RWPE2 (cell line): ENCODE measurements around the gene GFRA4.
A peak's percentile ranks its signal among the peaks of the same experiment; 100 is the strongest.

Experiments
- ATAC-seq: fragments of 200-7000 bp; cut with Tn5 transposase; 3 replicates; pipeline ENCODE4 v1.9.1; 2021; ENCODE audit warnings: low read depth
- DNase-seq: peaks from one replicate; pipeline ENCODE4 v3.0.0-alpha.2; 2020; ENCODE audit warnings: low spot score
- H3K27ac ChIP-seq: fragments of 450-650 bp; 2 replicates; pipeline ENCODE4 v1.5.1; 2017; ENCODE audit warnings: mild to moderate bottlenecking; ENCODE audit not compliant: poor library complexity, severe bottlenecking
- H3K27me3 ChIP-seq: fragments of 250-450 bp; sonication (Bioruptor Pico); 2 replicates; pipeline ENCODE4 v1.5.1; 2021; ENCODE audit warnings: mild to moderate bottlenecking, moderate library complexity; ENCODE audit not compliant: insufficient read depth, poor library complexity, severe bottlenecking
- H3K36me3 ChIP-seq: fragments of 250-450 bp; sonication (Bioruptor Pico); 2 replicates; pipeline ENCODE4 v1.5.1; 2020; ENCODE audit warnings: low read depth, mild to moderate bottlenecking, moderate library complexity
- H3K4me1 ChIP-seq: fragments of 250-450 bp; sonication (Bioruptor Pico); 2 replicates; pipeline ENCODE4 v1.5.1; 2021; ENCODE audit warnings: mild to moderate bottlenecking, moderate library complexity; ENCODE audit not compliant: insufficient read depth, poor library complexity, severe bottlenecking
- H3K4me3 ChIP-seq: fragments of 250-450 bp; sonication (Bioruptor Pico); 2 replicates; pipeline ENCODE4 v1.5.1; 2021; ENCODE audit warnings: mild to moderate bottlenecking, moderate library complexity; ENCODE audit not compliant: severe bottlenecking
- H3K9me3 ChIP-seq: fragments of 250-450 bp; sonication (Bioruptor Pico); 2 replicates; pipeline ENCODE4 v1.5.1; 2021; ENCODE audit warnings: mild to moderate bottlenecking, moderate library complexity; ENCODE audit not compliant: severe bottlenecking
- TF ChIP-seq, protein P1 (sequence below): fragments of 450-650 bp; IDR thresholded peaks from one replicate; pipeline ENCODE4 v1.5.1; 2017; ENCODE audit warnings: mild to moderate bottlenecking, moderate library complexity; ENCODE audit not compliant: poor library complexity, severe bottlenecking

GFRA4 gene, protein sequence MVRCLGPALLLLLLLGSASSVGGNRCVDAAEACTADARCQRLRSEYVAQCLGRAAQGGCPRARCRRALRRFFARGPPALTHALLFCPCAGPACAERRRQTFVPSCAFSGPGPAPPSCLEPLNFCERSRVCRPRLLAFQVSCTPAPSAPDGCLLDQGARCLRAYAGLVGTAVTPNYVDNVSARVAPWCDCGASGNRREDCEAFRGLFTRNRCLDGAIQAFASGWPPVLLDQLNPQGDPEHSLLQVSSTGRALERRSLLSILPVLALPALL

DNA sequence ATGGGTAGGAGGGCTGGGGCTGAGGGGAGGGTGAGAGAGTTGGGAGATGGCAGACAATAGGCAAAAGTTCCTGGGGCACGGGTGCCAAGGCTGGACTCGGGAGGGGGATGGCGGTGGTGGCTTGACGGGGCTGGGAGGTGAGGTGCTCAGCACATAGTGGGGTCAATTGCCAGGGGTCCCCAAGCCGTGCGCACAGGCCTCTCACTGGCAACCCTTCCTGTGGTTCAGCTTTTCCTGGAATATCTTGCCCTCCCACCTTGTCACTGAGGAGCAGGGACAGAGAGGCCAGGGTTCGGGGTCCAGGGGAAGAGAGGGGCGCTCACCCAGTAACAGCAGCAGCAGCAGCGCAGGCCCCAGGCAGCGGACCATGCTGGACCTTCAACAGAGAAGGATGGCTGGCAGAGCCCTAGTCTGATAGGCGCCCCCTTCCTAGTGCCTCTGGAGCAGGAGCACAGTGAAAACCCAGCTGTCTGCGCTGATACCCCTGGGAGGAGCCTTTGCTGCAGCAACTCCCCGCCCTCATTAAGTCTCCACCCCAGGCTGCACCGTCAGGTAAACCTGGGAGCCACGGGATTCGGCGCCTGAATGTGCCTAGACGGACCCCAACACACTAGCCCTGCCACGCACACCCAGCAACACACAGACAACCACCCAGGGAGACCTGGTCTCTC, at the start of gene GFRA4:
Gene GFRA4 (minus strand): TSS at position 369 of the 671 bp plus-strand sequence. CDS start 0 bp downstream, at position 369.
- TF ChIP-seq, protein P1, sequence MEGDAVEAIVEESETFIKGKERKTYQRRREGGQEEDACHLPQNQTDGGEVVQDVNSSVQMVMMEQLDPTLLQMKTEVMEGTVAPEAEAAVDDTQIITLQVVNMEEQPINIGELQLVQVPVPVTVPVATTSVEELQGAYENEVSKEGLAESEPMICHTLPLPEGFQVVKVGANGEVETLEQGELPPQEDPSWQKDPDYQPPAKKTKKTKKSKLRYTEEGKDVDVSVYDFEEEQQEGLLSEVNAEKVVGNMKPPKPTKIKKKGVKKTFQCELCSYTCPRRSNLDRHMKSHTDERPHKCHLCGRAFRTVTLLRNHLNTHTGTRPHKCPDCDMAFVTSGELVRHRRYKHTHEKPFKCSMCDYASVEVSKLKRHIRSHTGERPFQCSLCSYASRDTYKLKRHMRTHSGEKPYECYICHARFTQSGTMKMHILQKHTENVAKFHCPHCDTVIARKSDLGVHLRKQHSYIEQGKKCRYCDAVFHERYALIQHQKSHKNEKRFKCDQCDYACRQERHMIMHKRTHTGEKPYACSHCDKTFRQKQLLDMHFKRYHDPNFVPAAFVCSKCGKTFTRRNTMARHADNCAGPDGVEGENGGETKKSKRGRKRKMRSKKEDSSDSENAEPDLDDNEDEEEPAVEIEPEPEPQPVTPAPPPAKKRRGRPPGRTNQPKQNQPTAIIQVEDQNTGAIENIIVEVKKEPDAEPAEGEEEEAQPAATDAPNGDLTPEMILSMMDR: no peak
- Histone ChIP-seq H3K36me3 (no peaks in the 10 kb centered on the region), H3K4me1 (no peaks in the 10 kb centered on the region), H3K27me3 (peaks cover 57% of the 10 kb centered on the region), H3K27ac (no peak within 1 kb of the TSS), H3K4me3 (no peak within 1 kb of the TSS), H3K9me3 (no peaks in the 10 kb centered on the region)
- DNase-seq (peak; percentile 63), ATAC-seq (no peak)

DNA sequence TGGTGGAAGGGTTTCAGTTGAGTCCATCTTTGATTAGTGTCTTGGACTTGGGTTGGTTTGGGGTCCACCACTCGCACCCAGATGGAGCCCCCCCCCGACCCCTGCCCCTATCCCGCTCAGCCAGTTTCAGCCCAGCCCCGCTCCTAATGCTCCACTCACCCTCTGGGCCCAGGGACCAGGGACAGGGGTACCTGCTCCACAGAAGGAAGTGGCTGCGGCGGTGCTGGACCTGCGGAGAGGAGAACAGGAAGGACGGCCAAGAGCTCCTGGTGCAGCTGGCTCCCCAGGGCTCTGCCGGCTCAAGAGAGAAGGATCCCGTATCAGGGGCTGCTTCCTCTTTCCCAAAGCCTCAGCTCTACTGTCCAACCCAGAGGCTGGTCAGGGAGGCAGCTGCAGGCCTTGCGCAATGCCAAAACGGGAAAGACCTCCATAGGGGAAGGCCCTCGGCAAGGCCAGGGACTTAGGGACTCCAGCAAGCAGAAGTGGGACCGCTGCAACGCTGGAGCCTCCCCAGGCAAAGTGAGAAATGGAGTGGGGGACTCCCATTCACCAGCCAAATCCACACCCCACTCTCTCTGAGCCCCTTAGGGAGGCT, 49.2 kb upstream of the GFRA4 start, which contains the start of gene SIGLEC1:
Gene SIGLEC1 (minus strand): TSS at position 322 of the 595 bp plus-strand sequence. CDS start 5,472 bp downstream, outside the sequence.
- Histone ChIP-seq H3K4me1 (no peaks in the 10 kb centered on the region), H3K9me3 (no peaks in the 10 kb centered on the region), H3K4me3 (no peak within 1 kb of the TSS), H3K36me3 (no peaks in the 10 kb centered on the region), H3K27ac (no peak within 1 kb of the TSS), H3K27me3 (no peaks in the 10 kb centered on the region)
- TF ChIP-seq, protein P1: no peak
- DNase-seq (no peak), ATAC-seq (no peak)

DNA sequence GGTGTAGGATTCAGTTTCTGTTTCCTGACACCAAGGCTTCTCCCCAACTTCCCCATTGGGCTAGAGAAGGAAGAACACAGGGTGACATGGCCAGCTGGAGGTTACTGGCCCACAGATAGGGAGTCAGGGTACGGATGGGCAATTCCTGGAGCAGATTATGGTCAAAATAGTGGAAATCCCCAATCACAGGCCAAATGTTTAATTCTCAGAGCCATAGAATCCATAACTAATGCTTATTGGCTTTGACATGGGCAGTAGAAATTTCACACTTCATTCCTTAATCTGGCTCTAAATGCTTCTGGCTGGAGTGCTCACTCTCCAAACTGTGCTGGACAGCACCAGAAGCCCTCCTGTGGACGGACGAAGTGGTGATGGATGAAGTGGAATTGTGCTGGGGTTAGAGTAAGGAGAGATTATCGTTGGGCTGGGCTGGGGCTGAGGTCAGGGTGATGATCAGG, 48.3 kb upstream of the GFRA4 start:
- DNase-seq: no peak
- ATAC-seq: no peak
- no peaks in the 10 kb centered on the region for H3K36me3 ChIP-seq
- no peaks in the 10 kb centered on the region for H3K4me1 ChIP-seq
- no peaks in the 10 kb centered on the region for H3K9me3 ChIP-seq
- TF ChIP-seq, protein P1: no peak
- H3K27ac ChIP-seq: no peak overlapping the region
- no peaks in the 10 kb centered on the region for H3K27me3 ChIP-seq
- H3K4me3 ChIP-seq: no peak overlapping the region

DNA sequence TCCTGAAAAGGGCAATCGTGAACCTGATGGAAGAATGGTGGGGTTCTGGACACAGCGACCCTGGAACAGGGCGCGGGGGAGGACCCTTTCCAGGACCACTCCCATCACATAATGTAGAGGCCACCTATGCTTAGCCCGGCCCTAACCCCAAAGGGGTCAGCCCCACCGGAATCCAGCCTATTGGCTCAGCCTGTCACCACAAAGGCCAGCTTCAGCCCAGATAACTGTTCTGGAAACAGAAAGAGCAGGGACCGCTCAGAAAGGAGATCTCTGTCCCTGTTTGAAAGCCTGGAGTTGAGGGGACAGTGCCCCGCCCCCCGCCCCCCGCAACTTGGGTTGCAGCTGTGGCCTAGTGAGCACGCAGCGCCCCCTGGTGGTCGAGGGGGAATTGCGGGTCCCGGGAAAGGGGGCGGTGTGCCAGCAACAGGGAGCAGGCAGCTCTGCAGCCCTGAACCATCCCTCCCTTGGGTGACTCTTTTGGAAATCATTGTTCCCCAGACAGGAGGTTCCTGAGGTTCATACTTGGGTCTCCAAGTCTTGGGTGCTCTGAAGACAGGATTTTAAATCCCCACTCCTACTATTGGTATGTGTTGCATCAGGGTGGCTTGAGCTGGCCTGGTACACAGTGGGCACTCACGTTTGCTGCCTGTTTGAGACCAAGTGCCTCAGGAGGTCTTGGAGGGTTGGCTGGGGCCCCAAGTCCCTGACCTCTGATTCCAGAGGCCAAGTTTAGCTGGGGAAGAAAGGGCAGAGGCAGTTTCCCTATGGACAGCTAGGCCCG, 47.7 kb upstream of the GFRA4 start:
- H3K36me3 ChIP-seq: no peaks in the 10 kb centered on the region
- DNase-seq: no peak
- no peaks in the 10 kb centered on the region for H3K27me3 ChIP-seq
- no peaks in the 10 kb centered on the region for H3K4me1 ChIP-seq
- H3K27ac ChIP-seq: no peak overlapping the region
- TF ChIP-seq, protein P1: peak; percentile 96
- H3K9me3 ChIP-seq: no peaks in the 10 kb centered on the region
- 0 out of 3 replicates have a peak, but pooled peaks have one; percentile 35 for ATAC-seq
- H3K4me3 ChIP-seq: no peak overlapping the region
